DND-41 (cell line): ENCODE data around the gene TBC1D8.

Experiments
- CTCF ChIP-seq: IDR thresholded peaks from 2 replicates; pipeline ENCODE4 v1.5.1; 2012; ENCODE audit warnings: borderline replicate concordance, low read length, moderate library complexity, mild to moderate bottlenecking; ENCODE audit not compliant: poor library complexity, severe bottlenecking; ENCODE audit errors: extremely low read depth
- EZH2 ChIP-seq: IDR thresholded peaks from 3 replicates; pipeline ENCODE4 v1.6.1; 2012; ENCODE audit warnings: borderline replicate concordance, low read depth, mild to moderate bottlenecking, moderate library complexity, low read length, inconsistent platforms; ENCODE audit not compliant: severe bottlenecking

- TF ChIP-seq CTCF, result no peak
- no peak for TF ChIP-seq EZH2
These were observed 11.6 kb upstream of the TBC1D8 start for GRCh38 chr2:101162561-101163330.
